Measurements from ENCODE around the gene TRIM5. TPM values are rescaled to one million over a fixed set of nuclear protein-coding genes. Genes with fewer than 3 reads are reported as not detected.

Gene TRIM5
- polyA plus RNA-seq, 3 donors = 9.4 to 14.4 (median 10.6) TPM

GRCh38 chr11:5698281-5698680 lies 13.4 kb upstream of the TRIM5 start:
- no peaks in the 10 kb centered on the region for H3K9me3 Mint-ChIP-seq
- no peak for DNase-seq
- H3K27me3 ChIP-seq (ENCODE audit: control insufficient read depth in 2 of 2, insufficient read depth in 2 of 2, low read length in 2 of 2) = no peaks in the 10 kb centered on the region
- H3K4me2 ChIP-seq (replicated peaks; ENCODE audit: extremely low read depth, low read length, poor library complexity, severe bottlenecking) = no peak overlapping the region
- peaks cover 62 to 68% of the 10 kb centered on the region in 2 donors for H3K36me3 ChIP-seq (replicated peaks in 1 of 2; ENCODE audit: control insufficient read depth in 1 of 2, insufficient read depth in 2 of 2, low read length in 2 of 2)
- H3K4me1 ChIP-seq (ENCODE audit: control insufficient read depth in 1 of 2, insufficient read depth in 2 of 2, low read length in 2 of 2) = peaks cover 14 to 30% of the 10 kb centered on the region in 2 donors
- no peak overlapping the region for H3K4me3 Mint-ChIP-seq
- H3K4me3 ChIP-seq (replicated peaks in 1 of 3; ENCODE audit: low read depth in 2 of 3, low read length in 3 of 3) = no peak overlapping the region
- H2AFZ ChIP-seq (ENCODE audit: insufficient read depth, low read depth, low read length, poor library complexity, severe bottlenecking) = no peak overlapping the region
- H3K27me3 Mint-ChIP-seq (ENCODE audit: low read depth in 3 of 3) = no peaks in the 10 kb centered on the region
- peak overlapping the region in 1 of 2 donors; percentile 36 for H3K27ac ChIP-seq (ENCODE audit: low read depth in 1 of 2, low read length in 2 of 2)
- H3K4me1 Mint-ChIP-seq = peaks cover 32% of the 10 kb centered on the region
- H3K9ac ChIP-seq (ENCODE audit: insufficient read depth, low read length, poor library complexity, severe bottlenecking) = no peak overlapping the region
- H4K20me1 ChIP-seq (ENCODE audit: insufficient read depth, low read length) = peaks cover 62% of the 10 kb centered on the region
- H3K27ac Mint-ChIP-seq = peak overlapping the region in 5 of 7 donors; percentile 27 to 66 (median 65)
- no peak for TF ChIP-seq CTCF (IDR thresholded peaks at IDR 0.05)
- H3K36me3 Mint-ChIP-seq = peaks cover 64 to 70% of the 10 kb centered on the region in 2 donors
- peaks cover 72% of the 10 kb centered on the region for H3K79me2 ChIP-seq (ENCODE audit: insufficient read depth, low read length)
- intact Hi-C loops (cut with micrococcal nuclease) = no loop called here
- WGBS (ENCODE audit: insufficient coverage) = no CpG with 5 or more reads among the region's 7 CpGs
- H3K9me3 ChIP-seq (replicated peaks in 1 of 2; ENCODE audit: control insufficient read depth in 1 of 2, insufficient read depth in 1 of 2, low read length in 2 of 2) = no peaks in the 10 kb centered on the region

GRCh38 chr11:5696210-5696609 lies 11.3 kb upstream of the TRIM5 start:
- Mint-ChIP-seq H3K27me3 (ENCODE audit: low read depth in 3 of 3) (no peaks in the 10 kb centered on the region), H3K36me3 (peaks cover 52 to 63% of the 10 kb centered on the region in 2 donors), H3K27ac (peak overlapping the region in 4 of 7 donors; percentile 27 to 64 (median 37)), H3K4me1 (peaks cover 39% of the 10 kb centered on the region), H3K9me3 (no peaks in the 10 kb centered on the region), H3K4me3 (no peak overlapping the region)
- H4K20me1 ChIP-seq (ENCODE audit: insufficient read depth, low read length) = peaks cover 59% of the 10 kb centered on the region
- H3K4me3 ChIP-seq (replicated peaks in 1 of 3; ENCODE audit: low read depth in 2 of 3, low read length in 3 of 3) = no peak overlapping the region
- 100% methylated on average over 2 of the region's 2 CpGs for WGBS (ENCODE audit: insufficient coverage)
- H3K9ac ChIP-seq (ENCODE audit: insufficient read depth, low read length, poor library complexity, severe bottlenecking) = no peak overlapping the region
- intact Hi-C loops (cut with micrococcal nuclease) = no loop called here
- no peak overlapping the region for H3K4me2 ChIP-seq (replicated peaks; ENCODE audit: extremely low read depth, low read length, poor library complexity, severe bottlenecking)
- peaks cover 27 to 40% of the 10 kb centered on the region in 2 donors for H3K4me1 ChIP-seq (ENCODE audit: control insufficient read depth in 1 of 2, insufficient read depth in 2 of 2, low read length in 2 of 2)
- H3K79me2 ChIP-seq (ENCODE audit: insufficient read depth, low read length) = peaks cover 84% of the 10 kb centered on the region
- H3K36me3 ChIP-seq (replicated peaks in 1 of 2; ENCODE audit: control insufficient read depth in 1 of 2, insufficient read depth in 2 of 2, low read length in 2 of 2) = peaks cover 47 to 61% of the 10 kb centered on the region in 2 donors
- H2AFZ ChIP-seq (ENCODE audit: insufficient read depth, low read depth, low read length, poor library complexity, severe bottlenecking) = no peak overlapping the region
- H3K27me3 ChIP-seq (ENCODE audit: control insufficient read depth in 2 of 2, insufficient read depth in 2 of 2, low read length in 2 of 2) = no peaks in the 10 kb centered on the region
- no peak for TF ChIP-seq CTCF (IDR thresholded peaks at IDR 0.05)
- peak overlapping the region in 1 of 2 donors; percentile 47 for H3K27ac ChIP-seq (ENCODE audit: low read depth in 1 of 2, low read length in 2 of 2)
- H3K9me3 ChIP-seq (replicated peaks in 1 of 2; ENCODE audit: control insufficient read depth in 1 of 2, insufficient read depth in 1 of 2, low read length in 2 of 2) = no peaks in the 10 kb centered on the region
- DNase-seq = no peak
